HG03342 (cell line): ENCODE results near the gene PRKAG2.

ENCODE experiments used
- ATAC-seq: cut with Tn5 transposase; IDR thresholded peaks from one replicate; pipeline ENCODE4 v1.9.1; 2021; ENCODE audit warnings: mild to moderate bottlenecking, moderate library complexity; ENCODE audit not compliant: unreplicated experiment

The PRKAG2 gene

DNA sequence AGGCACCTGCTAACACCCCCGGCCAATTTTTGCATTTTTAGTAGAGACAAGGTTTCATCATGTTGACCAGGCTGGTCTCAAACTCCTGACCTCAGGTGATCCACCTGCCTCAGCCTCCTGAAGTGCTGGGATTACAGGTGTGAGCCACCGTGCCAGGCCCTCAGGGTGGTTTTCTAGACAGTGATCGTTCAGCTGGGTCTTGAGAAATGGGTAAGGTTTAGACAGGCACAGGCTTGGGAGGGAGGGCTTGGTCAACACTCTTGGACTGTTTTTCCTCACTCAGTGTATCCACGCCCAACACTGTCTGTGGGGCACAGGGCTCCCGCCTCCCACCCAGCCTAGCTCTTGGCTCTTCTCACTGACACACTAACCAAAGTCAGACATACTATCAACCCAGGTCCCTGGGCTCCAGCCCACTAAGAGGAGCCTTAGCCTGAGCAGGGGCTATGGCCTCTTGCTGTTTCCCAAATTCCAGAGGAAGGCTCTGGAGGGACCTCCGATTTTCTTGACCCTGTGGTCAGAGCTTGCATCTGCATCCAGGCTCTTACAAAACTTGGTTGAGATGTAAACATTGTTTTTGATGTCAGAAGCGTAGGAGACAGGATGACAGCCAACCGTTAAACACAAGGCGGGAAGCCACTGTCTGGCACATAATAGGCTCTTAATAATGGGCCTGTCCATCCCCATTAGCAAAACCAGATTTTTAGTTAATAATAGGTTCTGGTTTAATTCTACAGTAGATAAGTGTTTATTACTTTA, 143.9 kb downstream of the PRKAG2 start:
- no peak for ATAC-seq

DNA sequence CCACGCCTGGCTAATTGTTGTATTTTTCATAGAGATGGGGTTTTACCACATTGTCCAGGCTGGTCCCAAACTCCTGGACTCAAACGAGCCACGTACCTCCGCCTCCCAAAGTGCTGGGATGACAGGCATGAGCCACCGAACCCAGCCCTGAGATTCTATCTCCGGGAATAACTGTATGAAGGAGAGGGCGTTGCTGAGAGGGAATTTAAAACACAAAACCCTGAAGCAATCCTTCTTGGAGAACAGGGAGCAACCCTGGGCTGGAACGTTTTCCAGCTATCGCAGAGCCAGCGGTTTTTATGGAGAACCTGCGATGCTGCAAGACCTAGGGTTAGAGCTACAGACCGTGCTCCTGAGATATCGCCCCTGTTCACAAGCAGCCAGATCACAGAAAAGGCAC, 144.6 kb downstream of the PRKAG2 start:
- ATAC-seq = no peak

DNA sequence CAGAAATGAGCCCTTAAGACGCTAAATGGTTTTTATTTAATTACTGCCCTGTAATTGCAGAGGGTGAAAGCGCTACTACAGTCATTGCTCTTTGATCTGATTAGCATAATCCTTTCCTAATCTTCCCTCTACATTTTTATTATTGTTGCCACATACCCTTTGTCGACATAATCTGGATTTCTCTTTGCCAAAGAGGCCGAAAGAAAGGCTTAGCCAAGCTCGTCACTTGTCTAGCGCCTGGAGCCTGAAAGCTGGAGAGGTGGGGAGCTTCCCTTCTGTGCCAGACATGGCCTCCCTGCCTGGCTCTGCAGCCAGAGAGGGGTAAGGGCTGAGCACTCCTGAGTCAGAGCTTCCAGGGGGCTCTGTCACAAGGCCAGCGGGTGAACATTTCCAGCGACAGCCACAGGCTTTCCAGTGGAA, 145.9 kb downstream of the PRKAG2 start:
- no peak for ATAC-seq

DNA sequence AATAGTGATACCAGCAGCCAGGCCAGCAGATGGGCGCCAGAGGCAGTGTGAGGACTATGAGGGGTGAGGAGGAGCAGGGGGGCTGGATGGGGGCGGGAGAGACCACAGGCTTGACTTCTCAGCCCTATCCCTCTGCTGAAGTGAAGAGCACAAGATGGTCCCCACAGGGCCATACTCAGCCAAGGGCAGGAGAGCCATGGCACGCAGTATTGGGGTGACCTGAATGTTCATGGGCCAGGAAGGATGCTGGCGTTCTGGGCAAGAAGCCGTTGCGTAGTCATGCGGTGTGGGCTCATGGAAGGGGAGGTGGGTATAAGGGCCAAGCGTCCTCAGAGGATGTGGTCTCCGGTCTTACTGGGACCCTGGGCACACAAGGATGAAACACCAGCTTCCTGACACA, 146.3 kb downstream of the PRKAG2 start:
- no peak for ATAC-seq

DNA sequence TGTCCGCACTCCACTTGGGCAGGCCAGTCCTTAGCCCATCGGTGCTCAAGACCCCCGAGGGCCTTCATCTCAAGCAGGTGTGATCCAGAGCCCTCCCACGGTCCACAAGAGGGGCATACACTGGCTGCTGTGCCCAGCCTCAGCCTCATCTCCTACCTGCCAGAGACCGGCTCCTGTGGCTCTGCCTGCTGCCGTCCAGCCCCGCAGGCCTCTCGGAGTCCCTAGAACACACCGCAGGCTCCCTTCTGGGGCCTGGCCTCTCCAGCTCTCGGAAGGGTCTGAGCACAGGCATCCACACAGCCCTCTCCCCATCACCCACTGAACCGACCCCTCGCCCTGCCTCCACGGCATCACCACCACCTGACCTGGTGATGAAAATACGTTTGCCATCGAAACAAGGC, 147.4 kb downstream of the PRKAG2 start:
- ATAC-seq = no peak

DNA sequence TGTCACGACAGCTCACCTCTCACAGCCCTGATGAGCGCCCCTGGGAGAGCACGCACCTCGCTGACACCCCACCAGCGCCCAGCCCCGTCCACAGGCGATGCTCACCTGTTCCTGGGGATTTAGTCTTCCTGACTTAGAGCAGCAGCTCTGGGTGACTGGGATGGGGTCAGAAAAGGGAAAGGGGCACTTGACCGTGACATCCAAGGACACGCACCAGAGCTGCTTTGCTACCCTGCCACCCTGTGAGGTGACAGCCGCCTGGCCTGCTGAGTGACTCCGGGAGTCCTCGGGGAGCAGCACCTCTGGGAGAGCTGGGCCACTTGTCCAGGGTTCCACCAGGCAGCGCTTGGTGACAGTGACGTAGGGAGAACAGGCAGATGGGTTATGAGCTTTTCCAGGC, 148.2 kb downstream of the PRKAG2 start:
- ATAC-seq = no peak

DNA sequence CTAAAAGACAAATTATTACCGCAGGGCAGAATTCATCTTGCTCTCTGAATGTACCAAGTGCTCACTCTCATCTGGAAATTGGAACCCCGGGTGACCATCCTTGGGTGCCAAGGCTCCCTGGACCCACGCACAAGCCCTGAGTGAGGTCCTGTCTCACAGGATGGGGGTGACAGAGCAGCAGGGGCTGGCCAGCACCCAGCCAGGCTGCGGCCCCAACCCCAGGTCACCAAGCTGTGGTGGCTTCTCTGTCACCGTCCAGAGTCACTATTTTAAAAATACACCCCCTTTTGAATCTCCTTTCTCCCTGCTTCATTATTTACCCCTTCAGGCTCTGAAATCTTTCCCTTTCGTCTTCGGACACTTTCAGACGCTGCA, 148.6 kb downstream of the PRKAG2 start:
- ATAC-seq = no peak

DNA sequence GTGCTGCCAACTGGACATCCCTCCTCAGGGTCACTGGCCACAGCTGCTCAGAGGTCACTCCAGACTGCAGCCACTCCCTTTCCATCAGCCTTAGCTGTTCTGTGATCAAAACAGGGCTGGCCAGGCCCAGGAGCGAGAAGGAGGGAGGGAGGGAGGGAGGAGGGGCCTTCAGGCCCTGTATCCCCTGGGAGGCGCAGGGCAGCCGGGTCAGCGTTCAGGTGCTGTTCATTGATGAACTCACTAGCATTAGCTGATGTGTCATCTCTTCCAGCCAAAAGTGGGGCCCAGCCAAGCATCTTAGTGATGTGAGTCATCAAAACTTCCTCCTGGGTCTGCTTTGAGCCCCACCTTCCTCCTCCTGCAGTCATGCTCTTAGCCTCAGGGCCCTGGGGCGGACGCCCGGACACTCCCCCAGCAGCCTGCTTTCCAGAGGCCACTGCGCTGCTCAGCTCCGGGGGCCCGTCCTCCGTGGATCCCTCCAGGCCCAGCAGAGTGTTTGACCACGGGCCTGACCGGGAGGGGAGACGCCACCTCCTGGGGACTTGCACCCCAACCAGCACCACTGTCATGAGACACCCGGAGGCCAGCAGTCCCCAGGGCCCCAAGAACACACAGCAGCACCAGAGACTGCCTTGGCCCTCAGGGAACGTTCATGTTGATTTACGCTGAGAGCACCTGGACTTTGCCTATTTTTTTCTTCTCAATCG, 149.2 kb downstream of the PRKAG2 start:
- ATAC-seq = peak; percentile 83

DNA sequence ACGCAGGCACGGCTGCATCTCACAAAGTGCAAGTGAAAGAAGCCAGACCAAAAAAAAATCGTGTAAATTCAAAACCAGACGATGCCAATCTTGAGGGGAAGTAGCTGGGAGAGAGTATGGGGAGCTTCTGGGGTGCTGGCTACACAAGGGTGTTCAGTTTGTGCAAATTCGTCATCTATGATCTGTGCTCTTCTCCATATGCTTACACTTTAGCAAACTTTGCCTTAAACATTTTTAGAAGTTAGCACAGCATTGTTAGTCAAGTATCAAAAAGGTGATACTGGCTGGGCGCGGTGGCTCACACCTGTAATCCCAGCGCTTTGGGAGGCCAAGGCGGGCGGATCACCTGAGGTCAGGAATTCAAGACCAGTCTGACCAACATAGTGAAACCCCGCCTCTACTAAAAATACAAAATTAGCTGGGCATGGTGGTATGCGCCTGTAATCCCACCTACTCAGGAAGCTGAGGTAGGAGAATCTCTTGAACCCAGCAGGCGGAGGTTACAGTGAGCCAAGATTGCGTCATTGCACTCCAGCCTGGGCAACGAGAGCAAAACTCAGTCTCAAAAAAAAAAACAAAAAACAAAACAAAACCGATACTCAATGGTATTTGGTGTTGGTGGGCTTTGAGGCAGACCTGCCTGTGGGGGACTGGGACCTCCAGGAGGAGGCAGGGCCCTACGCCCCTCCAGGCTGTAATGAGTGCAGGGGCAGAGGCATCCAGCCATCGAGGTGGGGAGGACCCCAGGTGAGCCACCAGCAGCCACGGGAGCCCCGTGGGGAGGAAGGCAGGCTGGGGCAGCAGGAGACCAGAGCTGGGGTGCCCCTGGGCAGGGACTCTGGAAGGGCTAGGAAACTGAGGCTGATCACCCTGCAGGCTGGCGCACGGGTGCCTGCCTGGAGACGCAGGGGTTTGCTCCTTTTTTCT, 150.0 kb downstream of the PRKAG2 start:
- no peak for ATAC-seq

DNA sequence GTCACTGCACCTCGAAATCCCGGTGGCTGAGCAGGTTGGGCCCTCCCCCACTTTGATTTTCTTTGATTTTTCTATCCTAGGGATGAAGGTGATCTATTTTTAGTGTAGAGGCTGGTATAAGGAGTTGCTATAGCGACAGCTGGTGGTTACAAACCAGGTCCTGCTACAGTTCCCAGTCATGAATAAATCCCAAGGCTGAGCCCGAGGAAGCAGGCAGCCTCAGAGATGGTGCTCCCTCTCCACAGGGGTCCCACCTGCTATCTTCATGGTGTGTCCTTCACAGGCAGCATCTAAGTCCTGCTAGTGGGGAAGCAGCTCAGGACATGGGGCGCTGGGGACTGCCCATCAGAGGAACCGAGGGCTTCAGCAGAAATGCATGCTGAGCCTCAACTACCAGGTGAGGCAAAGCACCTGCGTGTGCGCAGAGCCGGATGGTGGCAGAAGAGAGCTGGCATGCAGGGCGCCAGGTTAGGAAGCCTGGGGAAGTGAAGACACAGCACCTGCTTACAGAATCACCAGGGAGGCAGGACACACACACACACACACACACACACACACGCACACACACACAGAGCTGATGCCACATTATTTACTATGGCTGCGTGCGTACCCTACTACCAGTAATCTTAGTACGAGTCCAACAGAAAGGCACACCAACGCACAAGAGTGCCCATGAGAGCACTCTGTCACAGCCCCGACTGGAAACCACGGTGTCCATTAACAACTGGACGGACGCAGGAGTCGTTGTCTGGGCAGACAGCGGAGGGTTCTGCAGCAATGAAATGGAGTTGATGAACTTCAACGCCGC, 150.9 kb downstream of the PRKAG2 start:
- no peak for ATAC-seq

DNA sequence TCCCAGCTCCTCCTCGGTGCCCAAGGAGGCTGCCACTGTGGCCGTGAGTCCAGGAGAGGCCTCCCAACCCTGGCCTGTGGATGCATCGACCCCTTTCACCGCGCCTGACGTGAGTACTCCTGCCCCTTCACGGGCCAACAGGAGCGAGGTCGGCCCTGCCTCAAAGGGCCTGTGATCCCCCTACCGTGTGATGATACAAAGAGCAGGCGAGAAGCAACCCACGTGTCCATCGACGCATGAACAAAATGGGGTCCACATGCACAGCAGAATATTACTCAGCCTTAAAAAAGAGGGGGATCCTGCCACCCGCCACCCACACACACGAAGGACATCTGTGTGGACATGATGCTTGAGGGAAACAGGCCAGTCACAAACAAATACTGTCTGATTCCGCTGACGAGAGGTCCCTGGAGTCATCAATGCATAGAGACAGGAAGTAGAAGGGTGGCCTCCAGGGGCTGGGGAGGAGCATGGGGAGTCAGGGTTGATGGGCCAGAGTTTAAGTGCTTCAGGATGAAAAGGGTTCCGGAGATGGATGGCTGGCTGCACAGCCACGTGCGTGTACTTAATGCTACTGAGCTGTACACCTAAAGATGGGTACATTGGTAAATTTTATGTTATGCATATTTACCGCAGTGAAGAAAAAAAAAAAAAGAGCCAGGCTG, 151.9 kb downstream of the PRKAG2 start:
- ATAC-seq = no peak

DNA sequence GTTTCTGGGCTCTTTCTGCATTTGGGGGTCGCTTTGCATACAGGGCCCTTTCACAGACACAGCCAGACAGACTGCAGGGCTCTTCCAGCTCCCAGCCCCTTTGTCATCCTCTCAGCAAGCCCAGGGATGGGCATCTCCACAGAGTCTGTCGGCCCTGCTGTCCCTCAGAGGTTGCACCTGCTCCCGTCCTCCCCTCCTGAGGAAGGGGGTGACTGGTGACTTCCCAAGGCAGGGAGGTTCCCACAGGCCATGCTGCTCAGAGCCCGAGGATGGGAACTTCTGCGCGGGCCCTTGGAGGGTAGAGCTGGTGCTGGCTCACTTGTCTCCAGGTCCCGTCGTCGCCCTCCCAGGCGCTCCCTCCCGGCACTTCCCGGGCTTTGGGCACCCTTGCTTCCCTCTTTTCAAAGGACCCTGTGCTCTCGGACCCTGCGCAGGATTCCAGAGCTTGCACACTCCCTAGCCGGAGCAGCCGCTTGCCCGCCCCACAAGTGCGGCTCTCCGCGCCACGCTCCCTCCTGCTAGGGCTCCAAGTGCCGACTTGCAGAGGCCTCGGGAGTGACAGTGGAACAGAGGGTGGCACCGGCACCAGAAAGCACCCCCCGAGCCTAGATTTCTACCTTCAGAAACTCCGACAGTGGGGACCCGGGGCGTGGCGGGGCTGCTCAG, 152.5 kb downstream of the PRKAG2 start:
- ATAC-seq = no peak

DNA sequence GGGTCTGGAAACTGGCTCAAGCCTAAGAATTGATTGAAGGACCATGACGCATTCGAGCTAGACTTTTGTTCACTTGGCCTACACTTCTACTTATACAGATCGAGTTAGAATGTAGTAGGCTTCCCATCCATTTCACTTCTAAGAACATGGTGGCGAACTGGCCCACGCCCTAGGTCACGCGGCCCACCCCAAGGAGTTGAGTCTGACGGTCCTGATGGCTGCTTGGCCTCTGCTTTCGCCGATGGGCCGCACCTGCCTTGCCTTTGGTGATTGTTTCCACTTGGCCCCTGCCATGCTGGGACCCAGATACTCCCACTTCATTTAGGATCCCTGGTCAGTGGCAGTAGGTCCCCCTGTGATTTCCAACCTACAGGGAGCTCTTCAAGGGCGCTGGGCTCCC, 153.6 kb downstream of the PRKAG2 start:
- ATAC-seq = no peak

DNA sequence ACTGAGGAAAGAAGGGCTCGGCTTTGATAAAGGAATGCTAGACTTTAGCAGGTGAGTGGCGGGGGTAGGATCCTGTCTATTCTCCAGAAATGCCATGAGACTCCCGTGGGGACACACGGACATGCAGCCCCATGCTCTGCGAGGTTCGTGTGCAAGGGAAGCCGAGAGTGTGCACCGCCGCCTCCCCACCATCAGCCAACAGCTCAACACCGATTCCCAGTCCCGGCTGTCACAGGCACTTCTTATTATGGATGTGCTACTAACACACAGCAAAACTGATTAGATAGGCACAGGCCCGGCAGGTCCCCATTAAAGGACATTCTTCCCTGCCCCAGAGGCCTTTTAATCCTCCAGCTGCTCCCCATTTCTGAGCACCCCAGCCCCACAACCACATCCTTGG, 154.4 kb downstream of the PRKAG2 start:
- no peak for ATAC-seq

DNA sequence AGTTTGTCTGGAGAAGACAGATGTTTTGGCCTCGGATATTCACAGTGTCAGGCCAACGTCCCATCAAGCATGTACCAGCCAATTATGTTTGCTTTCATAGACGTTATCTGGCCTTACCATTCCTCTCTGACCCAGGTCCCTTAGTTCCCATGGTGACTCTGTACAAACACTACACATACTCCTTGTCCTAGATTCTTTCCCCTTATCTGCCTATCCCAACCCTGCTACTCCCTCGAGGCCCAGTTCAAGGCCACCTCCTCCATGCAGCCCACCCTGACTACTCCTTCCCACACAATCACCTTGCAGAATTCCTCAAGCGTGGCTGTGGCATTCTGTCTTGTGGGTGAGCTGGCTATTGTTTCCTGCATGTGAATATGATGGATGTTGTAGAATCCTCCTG, 155.2 kb downstream of the PRKAG2 start:
- no peak for ATAC-seq

DNA sequence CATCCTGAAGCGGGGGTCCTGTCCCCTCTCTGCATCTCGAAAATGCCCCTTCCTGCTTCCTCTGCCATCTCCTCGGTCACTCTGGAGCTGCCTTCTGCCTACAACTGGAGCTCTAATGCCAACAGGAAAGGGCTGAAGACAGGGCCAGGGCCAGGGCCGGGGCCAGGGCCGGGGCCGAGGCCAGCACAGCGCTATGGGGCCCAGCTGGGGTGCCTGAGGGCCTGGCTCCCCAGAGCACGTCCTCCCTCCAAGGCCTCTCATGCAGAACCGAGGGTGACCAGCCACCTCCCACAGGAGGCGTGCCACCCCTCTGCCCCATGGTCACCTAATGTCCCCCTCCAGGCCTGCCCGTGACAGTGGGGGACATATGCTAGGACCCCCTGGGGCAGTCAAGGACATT, 155.7 kb downstream of the PRKAG2 start:
- no peak for ATAC-seq

DNA sequence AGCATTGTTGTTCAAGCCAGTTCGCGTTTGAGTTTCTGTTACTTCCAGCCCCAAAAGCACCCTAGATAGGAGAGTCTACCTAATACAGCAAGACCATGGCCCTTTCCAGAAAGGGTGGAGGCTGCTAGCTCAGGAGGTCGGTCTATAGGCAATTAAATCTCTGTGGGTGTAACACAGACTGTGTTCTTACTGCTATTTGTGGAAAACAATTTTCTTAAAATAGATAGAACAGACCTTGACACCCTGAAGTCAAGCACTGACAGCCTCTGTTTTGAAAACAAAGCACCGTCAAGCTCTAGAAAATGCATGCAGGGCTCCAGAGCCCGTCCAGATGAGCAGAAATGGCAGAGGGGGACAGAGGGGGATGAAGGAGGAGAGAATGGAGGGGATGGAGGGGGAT, 156.6 kb downstream of the PRKAG2 start:
- ATAC-seq = no peak

DNA sequence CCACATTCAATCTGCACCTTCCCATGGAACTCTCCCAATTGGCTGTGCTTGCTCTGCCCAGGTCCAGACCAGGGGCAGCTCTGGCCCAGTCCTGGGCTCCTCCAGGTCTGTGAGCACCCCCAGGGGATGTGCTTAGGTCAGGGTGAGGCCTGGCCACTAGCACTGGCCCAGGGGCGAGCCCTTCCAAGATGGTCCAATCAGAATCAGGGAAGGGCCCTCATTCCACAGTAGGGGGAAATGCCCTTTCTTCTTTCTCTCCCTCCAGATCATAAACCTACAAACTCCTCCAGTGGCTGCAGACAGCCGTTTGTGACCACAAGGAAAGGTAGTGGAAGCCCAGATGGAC, 157.0 kb downstream of the PRKAG2 start:
- no peak for ATAC-seq

DNA sequence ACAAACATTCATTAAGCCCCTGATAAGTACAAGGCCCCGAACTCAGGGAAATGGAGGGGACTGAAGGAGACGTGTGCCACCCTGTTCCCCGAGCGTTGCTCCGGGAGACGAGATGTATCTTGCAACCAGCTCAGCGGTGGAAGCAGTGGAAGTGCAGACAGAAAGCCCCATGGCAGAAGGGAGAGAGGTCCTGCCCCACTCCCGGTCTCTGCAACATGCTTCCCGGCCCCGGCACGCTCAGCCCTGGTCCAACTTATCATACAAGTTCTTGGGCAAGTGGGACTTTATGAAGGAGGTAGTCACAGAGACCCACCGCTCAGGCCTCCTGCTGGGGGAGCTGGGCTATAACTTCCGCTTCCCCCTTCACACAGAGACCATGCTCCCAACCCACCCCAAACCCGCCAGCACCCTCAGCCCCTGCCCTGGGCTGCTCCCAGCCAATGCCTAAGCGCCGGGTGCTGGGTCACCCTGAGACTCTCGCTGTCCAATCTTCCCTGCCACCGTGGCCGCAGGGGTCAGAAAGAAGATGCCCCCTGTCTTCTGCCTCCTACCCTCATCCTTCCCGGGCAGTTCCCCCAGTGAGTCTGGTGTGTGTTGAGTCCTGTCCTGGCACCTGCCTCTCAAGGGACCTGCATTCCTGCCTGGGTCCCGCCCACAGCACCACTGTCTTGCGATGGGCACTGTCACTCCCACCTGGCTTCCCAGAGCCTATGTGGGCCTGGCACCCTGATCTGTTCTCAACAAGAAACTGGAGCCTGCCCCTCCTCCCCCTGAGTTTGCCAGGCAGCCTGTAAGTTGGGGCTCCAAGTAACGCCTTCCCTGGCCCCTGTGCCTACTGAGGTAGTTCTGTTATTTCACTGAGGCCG, 157.7 kb downstream of the PRKAG2 start:
- no peak for ATAC-seq
